Activated T-cell treated with anti-CD3 and anti-CD28 coated beads for 24 hours (primary cell): Measurements from ENCODE around the gene KLK3.
A peak's percentile ranks its signal among the peaks of the same experiment; 100 is the strongest.

Experiments
- DNase-seq: peaks from one replicate; pipeline ENCODE4 v3.0.0-alpha.2; 2020; ENCODE audit warnings: low read depth

The KLK3 gene

DNA sequence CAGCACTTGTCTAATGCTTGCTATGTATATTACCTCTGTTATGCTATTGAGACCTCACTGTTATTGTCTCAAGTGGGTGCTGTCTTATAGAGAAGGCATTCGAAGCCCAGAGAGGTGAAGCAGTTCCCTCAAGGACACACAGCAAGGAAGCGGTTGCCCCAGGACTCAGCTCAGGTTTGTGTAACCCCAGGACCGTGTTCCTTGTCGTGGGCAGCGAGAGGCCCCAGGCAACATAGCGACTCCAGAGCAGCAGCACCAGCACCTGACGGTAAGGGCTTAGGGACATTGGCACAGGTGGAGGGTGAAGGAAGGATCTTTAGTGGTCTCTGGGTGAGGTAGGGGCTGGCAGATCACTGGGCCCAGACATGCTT is 23.7 kb upstream of the KLK3 start:
- DNase-seq: no peak

DNA sequence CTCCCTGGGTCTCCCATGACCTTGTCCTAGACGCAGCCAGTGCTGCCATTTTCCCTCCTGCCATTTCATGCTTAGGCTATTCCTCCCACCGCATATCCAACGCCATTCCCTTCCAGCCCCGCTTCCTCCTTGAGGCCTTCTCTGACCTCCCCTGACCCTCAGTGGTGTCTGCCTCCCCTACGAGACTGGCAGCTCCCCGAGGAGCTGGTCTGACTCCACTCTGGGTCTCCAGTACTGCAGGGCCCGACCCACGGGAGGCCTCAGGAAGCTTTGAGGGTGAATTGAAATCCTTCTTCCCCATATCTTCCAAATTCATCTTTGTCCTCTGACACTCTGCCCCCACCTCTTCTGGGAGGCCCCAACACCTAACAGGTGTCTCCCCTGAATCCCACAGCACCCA is 22.0 kb upstream of the KLK3 start:
- no peak for DNase-seq

- DNase-seq: no peak
Measured at GRCh38 chr19:50833117-50833801, 21.5 kb upstream of the KLK3 start, which contains the start of gene KLK15. Gene KLK15, minus strand, starts transcription at chr19:50833574. Its CDS starts 2,082 bp downstream, at chr19:50831492.

DNA sequence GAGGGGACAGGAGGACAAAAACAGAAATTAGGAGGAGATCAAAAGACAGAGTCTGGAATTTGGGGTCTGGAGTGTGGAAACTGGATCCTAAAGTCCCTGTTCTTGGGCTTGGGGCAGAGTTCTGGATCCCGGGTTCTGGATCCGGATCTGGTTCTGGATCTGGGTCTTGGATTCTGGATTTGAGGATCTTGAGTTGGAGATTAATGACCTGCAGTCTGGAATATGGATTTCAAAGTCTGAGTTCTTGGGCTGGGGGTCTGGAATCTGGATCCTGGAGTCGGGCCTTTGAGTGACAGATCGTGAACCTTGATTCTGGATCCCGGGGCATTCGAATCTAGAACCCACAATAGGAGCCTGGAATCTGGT is 20.9 kb upstream of the KLK3 start:
- DNase-seq: no peak

DNA sequence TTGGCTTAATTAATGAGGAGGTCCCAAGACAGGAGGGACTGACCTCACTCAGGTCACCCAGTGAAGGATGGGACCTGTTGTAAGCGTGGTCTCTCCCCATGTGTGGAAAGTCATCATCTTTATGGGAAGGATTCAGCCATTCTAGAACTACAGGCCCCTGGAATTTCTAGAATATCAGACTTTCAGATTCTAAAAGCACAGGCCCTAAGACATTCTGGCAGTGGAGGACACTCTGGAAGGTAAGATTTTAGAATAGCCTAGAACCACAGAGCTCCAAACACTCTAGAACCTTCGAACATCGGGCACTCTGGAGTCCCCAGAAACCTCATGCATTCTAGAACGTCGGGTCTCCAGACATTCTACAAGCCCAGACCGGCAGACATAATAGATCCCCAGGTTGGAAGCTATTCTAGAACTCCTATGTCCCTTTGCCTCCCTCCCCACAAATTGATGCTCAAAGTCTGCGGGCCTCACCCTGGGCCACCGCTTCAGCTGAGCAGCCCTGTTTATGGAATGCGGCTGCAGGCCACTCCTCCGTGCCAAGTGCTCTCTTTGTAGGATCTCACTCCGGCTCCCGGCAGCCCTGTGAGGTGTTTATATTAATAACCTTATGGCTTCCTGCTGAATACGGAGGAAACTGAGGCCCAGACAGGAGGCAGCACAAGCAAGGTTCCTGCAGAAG is 19.5 kb upstream of the KLK3 start:
- DNase-seq: no peak

GRCh38 chr19:50835785-50836542 is 18.8 kb upstream of the KLK3 start:
- DNase-seq: peak; percentile 70

- no peak for DNase-seq
Measured at GRCh38 chr19:50836543-50837195, 18.0 kb upstream of the KLK3 start.

- DNase-seq: no peak
Measured at GRCh38 chr19:50837300-50837699, 17.4 kb upstream of the KLK3 start.

DNA sequence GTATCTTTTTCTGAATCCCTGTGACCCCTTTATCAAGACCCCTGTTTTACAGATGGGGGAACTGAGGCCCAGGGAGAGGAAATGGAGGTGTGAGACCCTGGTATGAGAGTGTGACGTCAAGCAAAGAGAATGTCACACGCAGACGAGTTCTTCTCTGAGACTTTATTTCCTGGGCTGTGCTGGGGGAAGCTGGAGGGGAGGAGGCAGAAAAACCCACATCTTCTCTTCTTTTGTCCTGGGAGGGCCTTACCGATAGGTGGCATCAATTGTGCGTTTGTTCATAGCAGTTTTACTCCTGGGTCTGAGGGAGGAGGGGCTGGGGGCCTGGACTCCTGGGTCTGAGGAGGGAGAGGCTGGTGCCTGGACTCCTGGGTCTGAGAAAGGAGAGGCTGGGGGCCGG is 16.5 kb upstream of the KLK3 start:
- no peak for DNase-seq

GRCh38 chr19:50839712-50840655 is 14.7 kb upstream of the KLK3 start:
- DNase-seq: no peak

- no peak for DNase-seq
Measured at GRCh38 chr19:50842130-50842529, 12.6 kb upstream of the KLK3 start.

GRCh38 chr19:50843205-50843604 is 11.5 kb upstream of the KLK3 start:
- DNase-seq: no peak

- no peak for DNase-seq
Measured at GRCh38 chr19:50843701-50844221, 11.0 kb upstream of the KLK3 start.

- DNase-seq: no peak
Measured at GRCh38 chr19:50844296-50844935, 10.3 kb upstream of the KLK3 start.

- DNase-seq: no peak
Measured at GRCh38 chr19:50850738-50851137, 4.0 kb upstream of the KLK3 start.

DNA sequence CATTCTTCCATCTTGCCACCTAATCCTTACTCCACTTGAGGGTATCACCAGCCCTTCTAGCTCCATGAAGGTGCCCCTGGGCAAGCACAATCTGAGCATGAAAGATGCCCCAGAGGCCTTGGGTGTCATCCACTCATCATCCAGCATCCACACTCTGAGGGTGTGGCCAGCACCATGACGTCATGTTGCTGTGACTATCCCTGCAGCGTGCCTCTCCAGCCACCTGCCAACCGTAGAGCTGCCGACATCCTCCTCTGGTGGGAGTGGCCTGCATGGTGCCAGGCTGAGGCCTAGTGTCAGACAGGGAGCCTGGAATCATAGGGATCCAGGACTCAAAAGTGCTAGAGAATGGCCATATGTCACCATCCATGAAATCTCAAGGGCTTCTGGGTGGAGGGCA is 3.1 kb upstream of the KLK3 start:
- no peak for DNase-seq

DNA sequence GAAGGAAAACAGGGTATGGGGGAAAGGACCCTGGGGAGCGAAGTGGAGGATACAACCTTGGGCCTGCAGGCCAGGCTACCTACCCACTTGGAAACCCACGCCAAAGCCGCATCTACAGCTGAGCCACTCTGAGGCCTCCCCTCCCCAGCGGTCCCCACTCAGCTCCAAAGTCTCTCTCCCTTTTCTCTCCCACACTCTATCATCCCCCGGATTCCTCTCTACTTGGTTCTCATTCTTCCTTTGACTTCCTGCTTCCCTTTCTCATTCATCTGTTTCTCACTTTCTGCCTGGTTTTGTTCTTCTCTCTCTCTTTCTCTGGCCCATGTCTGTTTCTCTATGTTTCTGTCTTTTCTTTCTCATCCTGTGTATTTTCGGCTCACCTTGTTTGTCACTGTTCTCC is 2.7 kb downstream of the KLK3 start:
- DNase-seq: no peak

DNA sequence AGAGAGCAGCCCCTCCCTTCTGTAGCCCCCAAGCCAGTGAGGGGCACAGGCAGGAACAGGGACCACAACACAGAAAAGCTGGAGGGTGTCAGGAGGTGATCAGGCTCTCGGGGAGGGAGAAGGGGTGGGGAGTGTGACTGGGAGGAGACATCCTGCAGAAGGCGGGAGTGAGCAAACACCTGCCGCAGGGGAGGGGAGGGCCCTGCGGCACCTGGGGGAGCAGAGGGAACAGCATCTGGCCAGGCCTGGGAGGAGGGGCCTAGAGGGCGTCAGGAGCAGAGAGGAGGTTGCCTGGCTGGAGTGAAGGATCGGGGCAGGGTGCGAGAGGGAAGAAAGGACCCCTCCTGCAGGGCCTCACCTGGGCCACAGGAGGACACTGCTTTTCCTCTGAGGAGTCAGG is 4.2 kb downstream of the KLK3 start:
- no peak for DNase-seq

DNA sequence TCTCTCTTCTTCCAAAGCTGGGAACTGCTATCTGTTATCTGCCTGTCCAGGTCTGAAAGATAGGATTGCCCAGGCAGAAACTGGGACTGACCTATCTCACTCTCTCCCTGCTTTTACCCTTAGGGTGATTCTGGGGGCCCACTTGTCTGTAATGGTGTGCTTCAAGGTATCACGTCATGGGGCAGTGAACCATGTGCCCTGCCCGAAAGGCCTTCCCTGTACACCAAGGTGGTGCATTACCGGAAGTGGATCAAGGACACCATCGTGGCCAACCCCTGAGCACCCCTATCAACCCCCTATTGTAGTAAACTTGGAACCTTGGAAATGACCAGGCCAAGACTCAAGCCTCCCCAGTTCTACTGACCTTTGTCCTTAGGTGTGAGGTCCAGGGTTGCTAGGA is 5.1 kb downstream of the KLK3 start:
- DNase-seq: no peak

DNA sequence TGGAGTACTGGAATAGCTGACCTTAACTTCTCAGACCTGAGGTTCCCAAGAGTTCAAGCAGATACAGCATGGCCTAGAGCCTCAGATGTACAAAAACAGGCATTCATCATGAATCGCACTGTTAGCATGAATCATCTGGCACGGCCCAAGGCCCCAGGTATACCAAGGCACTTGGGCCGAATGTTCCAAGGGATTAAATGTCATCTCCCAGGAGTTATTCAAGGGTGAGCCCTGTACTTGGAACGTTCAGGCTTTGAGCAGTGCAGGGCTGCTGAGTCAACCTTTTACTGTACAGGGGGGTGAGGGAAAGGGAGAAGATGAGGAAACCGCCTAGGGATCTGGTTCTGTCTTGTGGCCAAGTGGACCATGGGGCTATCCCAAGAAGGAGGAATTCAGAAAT is 6.3 kb downstream of the KLK3 start:
- DNase-seq: no peak
